Right lobe of liver (tissue), 4 donors: Measurements from ENCODE around the gene LCE5A.

Experiments used
- CTCF ChIP-seq, 4 donors: fragments of 200-600 bp in 3 of 4; fragments of 450-650 bp in 1 of 4; IDR thresholded peaks; one replicate each; pipeline versions ENCODE4 v1.5.1 to v1.8.0; 2016 to 2022; ENCODE audit warnings: antibody characterized with exemption in 4 of 4, mild to moderate bottlenecking in 2 of 4
- POLR2A ChIP-seq: fragments of 450-650 bp; IDR thresholded peaks from one replicate; pipeline ENCODE4 v1.6.1; 2017; ENCODE audit warnings: antibody characterized with exemption, mild to moderate bottlenecking
- donor health status: DM: no; HTN: no; CAD: no.
- donor health status: DM: no; HTN: no; CAD: no.
- donor health status: DM: no; HTN: yes; CAD: no.

- TF ChIP-seq CTCF (IDR thresholded peaks at IDR 0.05) (peak in 3 of 4 donors; percentile 18 to 54 (median 25)), POLR2A (no peak)
Observed at GRCh38 chr1:152486400-152487006, 24.1 kb upstream of the LCE5A start.
